ENCODE data around the gene THSD4.

The THSD4 gene

GRCh38 chr15:71509139-71509538, 393.9 kb downstream of the THSD4 start:
- in situ Hi-C loops (cut with MboI; ENCODE audit: low sequenced_read_pairs) = no loop called here

DNA sequence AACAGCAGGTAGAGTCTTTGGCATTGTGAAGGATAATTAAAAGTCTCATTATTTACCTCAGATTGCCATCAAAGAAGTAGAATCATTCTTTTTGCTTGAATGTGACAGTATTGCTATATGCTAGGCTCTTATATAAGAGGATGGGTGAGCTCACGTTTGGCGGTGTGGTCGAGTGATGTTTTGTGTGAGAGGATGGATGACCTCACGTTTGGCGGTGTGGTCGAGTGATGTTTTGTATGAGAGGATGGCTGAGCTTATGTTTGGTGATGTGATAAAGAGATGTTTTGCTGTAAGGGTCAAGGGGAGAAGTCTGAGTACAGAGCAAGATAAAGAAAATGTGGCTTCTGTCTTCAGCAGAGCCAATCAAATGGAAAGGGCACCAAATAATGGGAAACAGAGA, 395.5 kb downstream of the THSD4 start:
- in situ Hi-C loops (cut with MboI; ENCODE audit: low sequenced_read_pairs) = no loop called here

- in situ Hi-C loops (cut with MboI; ENCODE audit: low sequenced_read_pairs) = no loop called here
Measured at GRCh38 chr15:71511796-71512681, 396.8 kb downstream of the THSD4 start.

DNA sequence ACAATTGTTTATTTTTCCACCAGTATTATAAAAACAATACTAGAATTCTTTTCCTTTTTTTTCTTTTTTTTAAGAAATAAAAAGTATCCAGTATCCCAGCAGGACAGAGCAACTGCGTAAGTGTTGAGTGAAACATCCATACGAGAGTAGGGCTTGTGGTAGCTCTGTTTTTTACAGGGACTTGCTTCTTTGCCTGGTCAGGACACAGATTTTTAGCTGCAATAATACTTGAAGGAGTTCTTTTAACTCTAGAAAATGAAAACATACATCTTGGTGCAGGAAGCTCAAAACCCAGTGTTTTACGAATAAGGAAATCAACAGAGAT, 397.4 kb downstream of the THSD4 start:
- in situ Hi-C loops (cut with MboI; ENCODE audit: low sequenced_read_pairs) = no loop called here

GRCh38 chr15:71515375-71516186, 400.3 kb downstream of the THSD4 start:
- in situ Hi-C loops (cut with MboI; ENCODE audit: low sequenced_read_pairs) = no loop called here

DNA sequence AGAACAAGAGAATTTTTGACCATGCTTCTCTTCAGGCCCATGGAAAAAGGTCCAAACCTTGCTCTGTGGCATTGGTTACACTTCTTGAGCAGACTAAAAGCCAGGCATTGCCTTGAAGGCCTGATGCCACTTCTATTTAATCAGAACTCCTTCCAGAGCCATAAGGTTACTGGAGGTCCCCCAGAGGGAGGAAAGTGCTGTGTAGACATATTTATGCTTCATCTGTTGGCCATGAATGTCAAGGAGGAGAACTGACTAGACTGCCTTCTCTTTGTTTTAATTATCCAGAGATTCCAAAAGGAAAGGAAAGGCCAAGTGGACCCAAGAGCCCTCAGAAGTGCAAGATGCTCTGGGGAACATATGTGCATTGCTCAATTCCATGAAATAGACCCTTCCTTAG, 402.5 kb downstream of the THSD4 start:
- in situ Hi-C loops (cut with MboI; ENCODE audit: low sequenced_read_pairs) = no loop called here

DNA sequence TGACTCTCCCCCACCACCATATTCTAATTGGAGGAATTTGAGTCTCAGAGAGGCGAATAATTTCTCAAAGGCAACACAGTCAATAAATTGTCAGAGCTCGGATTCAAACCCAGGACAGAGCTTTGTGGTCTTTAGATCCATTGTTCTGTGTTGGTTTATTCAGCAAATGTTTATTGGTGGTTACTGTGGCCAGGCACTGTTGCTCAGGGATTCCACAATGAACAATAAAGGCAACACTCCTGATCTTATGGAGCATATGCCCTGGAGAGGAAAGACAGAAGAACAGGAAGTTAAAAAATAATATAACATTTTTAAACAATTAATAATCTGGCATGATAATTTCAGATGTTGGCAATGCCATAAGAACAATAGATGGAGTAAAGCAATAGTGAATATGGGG, 403.4 kb downstream of the THSD4 start:
- in situ Hi-C loops (cut with MboI; ENCODE audit: low sequenced_read_pairs) = no loop called here

DNA sequence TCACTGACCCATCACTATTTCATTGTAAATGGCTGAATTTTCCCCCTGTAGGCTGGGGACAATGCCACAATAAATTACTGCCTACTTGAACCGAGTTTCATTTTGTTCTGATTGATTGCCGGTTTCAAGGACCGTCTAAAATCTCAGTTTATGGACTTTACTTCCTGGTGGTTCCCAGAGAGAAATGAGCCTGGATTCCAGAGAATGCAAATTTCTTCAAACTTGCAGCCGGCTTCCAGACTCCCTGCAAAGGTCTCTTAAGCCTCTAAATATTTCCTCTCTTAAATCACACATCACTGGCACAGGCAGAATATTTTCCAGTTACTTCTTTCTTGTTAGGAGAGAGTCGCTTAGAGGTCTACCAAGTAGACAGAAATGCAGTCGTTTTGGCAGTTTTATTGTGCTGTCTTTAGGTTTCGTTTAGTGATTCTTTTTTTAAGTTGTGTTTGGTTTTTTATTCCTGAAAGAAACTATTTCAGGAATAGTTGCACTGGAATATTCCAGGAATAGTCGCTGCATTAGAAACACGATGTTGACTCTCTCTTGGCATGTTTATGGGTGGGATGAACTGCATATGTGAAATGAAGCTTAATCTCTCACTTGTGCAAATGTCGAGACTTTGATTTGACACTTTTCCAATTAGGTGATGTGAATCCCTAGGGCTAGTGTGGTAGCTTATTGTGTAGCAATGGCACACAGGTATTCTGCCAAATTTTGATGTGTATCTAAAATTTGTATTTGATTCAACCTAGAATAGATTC, 411.0 kb downstream of the THSD4 start:
- in situ Hi-C loops (cut with MboI; ENCODE audit: low sequenced_read_pairs) = no loop called here

- in situ Hi-C loops (cut with MboI; ENCODE audit: low sequenced_read_pairs) = no loop called here
Measured at GRCh38 chr15:71529361-71529760, 414.1 kb downstream of the THSD4 start.

- in situ Hi-C loops (cut with MboI; ENCODE audit: low sequenced_read_pairs) = no loop called here
Measured at GRCh38 chr15:71530116-71530515, 414.8 kb downstream of the THSD4 start.

GRCh38 chr15:71532994-71533393, 417.7 kb downstream of the THSD4 start:
- in situ Hi-C loops (cut with MboI; ENCODE audit: low sequenced_read_pairs) = no loop called here

- in situ Hi-C loops (cut with MboI; ENCODE audit: low sequenced_read_pairs) = no loop called here
Measured at GRCh38 chr15:71538181-71538580, 422.9 kb downstream of the THSD4 start.

GRCh38 chr15:71541746-71542145, 426.5 kb downstream of the THSD4 start:
- in situ Hi-C loops (cut with MboI; ENCODE audit: low sequenced_read_pairs) = no loop called here

DNA sequence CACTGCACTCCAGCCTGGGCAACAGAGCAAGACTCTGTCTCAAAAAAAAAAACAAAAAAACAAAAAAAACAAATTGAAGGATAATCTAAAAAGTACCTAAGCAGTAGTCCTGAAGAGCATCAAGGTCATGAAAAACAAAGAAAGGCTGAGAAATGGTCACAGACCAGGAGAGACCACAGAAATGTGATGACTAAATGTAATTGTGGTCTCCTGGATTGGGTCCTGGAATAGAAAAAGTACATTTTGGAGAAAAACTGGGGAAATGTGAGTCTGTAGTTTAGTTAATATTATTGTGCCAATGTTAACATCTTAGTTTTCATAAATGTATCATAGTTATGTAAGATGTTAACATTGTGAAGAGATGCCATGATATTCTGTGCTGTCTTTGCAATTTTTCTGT, 427.6 kb downstream of the THSD4 start:
- in situ Hi-C loops (cut with MboI; ENCODE audit: low sequenced_read_pairs) = no loop called here

DNA sequence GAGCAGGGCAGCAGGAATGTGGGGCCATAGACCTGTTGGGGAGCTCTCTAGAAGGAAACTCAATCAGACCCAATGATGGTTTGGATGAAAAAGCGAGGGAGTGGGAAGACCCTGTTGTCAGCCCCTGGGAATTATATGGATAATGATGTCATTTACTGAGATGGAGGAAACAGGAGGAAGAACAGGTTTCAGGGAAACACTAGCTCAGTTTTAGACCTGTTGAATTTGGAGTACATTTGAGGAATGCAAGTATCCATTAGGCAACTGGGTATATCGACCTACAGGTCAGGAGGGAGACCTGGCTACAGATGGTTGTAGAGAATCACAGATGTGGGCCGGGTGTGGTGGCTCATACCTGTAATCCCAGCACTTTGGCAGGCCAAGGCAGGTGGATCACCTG, 428.1 kb downstream of the THSD4 start:
- in situ Hi-C loops (cut with MboI; ENCODE audit: low sequenced_read_pairs) = no loop called here

GRCh38 chr15:71545223-71545760, 430.0 kb downstream of the THSD4 start:
- in situ Hi-C loops (cut with MboI; ENCODE audit: low sequenced_read_pairs) = no loop called here

DNA sequence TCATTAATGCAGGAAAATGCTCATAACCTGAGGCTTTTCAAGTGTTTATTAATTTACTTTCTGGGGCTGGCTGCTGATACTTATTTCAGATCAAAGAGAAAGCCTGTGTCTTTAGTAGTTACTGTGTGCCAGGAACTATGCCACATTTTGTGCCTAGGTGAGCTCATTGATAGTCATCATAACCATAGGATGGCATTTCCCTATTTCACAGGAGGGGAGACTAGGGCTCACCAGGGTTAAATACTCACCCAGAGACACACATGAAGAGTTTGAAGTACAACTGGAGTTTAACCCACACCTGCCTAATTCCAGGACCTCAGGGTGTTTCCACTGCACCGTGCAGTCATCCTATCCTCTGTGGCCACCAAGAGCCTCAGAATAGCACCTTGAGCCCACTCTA, 430.7 kb downstream of the THSD4 start:
- in situ Hi-C loops (cut with MboI; ENCODE audit: low sequenced_read_pairs) = no loop called here

GRCh38 chr15:71547011-71547410, 431.7 kb downstream of the THSD4 start:
- in situ Hi-C loops (cut with MboI; ENCODE audit: low sequenced_read_pairs) = no loop called here

GRCh38 chr15:71548401-71548807, 433.1 kb downstream of the THSD4 start:
- in situ Hi-C loops (cut with MboI; ENCODE audit: low sequenced_read_pairs) = no loop called here

DNA sequence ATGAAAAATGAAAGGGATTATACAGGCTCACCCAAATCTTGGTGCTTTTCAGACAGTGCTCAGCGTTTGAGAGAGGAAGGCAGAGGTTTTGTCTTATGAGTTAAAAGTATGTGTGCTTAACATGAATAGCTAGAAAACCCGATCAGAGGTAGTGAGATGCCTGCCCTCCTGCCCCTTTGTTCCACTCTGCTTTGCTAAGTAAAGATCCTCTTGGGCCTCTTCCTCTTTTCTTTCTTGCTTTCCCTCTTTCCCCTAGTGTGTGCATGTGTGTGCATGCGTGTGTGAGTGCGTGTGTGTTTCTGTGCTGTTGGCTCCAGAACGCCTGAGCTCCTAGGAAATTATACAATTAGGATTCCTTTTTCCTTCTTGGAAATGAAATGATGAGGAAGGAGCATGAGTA, 433.8 kb downstream of the THSD4 start:
- in situ Hi-C loops (cut with MboI; ENCODE audit: low sequenced_read_pairs) = no loop called here

DNA sequence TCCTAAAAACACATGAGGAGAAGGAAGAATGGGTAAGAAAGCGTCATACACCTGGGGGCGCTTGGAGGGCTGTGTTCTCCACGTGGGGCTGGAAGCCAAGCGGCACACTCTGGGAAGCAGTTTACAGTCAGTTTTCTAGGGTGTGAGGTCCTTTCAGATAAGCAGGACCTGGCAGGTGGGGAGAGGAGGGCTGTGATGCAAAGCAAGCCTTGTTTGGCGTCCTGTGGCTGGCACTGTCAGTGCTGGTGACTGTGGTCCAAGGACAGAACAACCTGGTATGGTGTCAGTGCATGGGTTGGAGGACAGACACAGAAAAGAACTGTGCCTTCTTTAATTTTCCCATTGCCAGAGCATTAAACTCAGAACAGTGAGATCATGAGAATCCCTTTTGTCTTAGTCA, 434.4 kb downstream of the THSD4 start:
- in situ Hi-C loops (cut with MboI; ENCODE audit: low sequenced_read_pairs) = no loop called here
